ENCODE measurements around the gene UBE2R2. TPM values are rescaled to one million over a fixed set of nuclear protein-coding genes. Genes with fewer than 3 reads are reported as not detected.

Gene UBE2R2
- total and polyA plus RNA-seq, 2 donors: 13.6 to 30.1 TPM

DNA sequence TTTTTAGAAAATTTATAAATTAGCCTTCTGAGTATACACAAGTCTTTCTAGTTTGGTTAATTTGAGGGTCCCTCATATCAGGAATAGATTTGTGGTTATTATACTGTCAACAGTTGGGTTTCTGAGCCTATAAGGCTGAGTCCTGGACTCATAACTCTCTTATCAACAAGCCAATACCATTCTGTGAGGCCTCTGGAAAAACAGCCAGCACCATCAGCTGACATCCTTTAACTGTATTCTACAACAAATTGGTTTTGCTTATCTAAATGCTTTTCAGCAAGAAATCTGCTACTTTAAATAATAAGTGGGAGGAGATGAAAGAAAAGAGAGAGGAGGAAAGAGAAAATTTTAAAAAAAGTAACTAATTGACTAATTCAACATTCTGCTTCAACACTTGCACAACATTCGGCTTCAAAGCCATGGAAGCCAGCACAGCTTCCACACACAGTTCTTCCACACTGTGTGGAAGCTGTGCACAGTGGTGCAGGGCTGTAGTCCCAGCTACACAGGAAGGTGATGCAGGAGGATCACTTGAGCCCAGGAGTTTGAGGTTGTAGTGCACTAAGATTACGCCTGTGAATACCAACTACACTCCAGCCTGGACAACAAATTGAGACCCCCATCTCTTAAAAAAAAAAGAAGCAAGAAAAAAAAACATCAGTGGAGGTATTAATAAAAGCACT lies 147.3 kb downstream of the UBE2R2 start:
- no peaks in the 10 kb centered on the region for H3K9me3 ChIP-seq (ENCODE audit: control insufficient read depth in 2 of 2, insufficient read depth in 1 of 2, low read length in 1 of 2)
- no peaks in the 10 kb centered on the region for H3K4me1 ChIP-seq (ENCODE audit: control insufficient read depth in 2 of 2, insufficient read depth in 2 of 2, low read length in 2 of 2)
- no peak for DNase-seq (ENCODE audit: low read depth in 6 of 9, low spot score in 9 of 9)
- no peak overlapping the region for H3K4me3 ChIP-seq (ENCODE audit: low read length in 2 of 2)
- no peaks in the 10 kb centered on the region for H3K27me3 ChIP-seq (ENCODE audit: control insufficient read depth in 2 of 2, insufficient read depth in 1 of 2, low read length in 1 of 2)
- H3K36me3 ChIP-seq (ENCODE audit: control insufficient read depth in 2 of 2, insufficient read depth in 2 of 2, low read length in 1 of 2): peaks cover 7 to 17% of the 10 kb centered on the region in 2 donors
- H3K27ac ChIP-seq (ENCODE audit: low read depth in 1 of 2, low read length in 1 of 2): no peak overlapping the region
- 99% methylated on average over 2 of the region's 2 CpGs for WGBS

Other genes with a start within 250 kb of the UBE2R2 start
- 5.7 TPM for gene PRSS3, start 21.6 kb upstream of the UBE2R2 start, total RNA-seq
- 2.6 TPM for gene PRSS3, start 21.6 kb upstream of the UBE2R2 start, polyA plus RNA-seq
- 31.9 TPM for gene UBAP2, start 231.7 kb downstream of the UBE2R2 start, total RNA-seq
- gene UBAP2, start 231.7 kb downstream of the UBE2R2 start, polyA plus RNA-seq: 17.2 TPM

Measured in thymus (tissue), 11 donors.